Ovary (tissue), 9 donors: ENCODE results near the gene SYNE4. TPM values are rescaled to one million over a fixed set of nuclear protein-coding genes. Genes with fewer than 3 reads are reported as not detected.

Experiments
- DNase-seq, 5 donors: peaks; one replicate each; pipeline ENCODE4 v3.0.0-alpha.2; 2019 to 2020
- H3K27ac ChIP-seq, 2 donors: fragments of 200-600 bp; one replicate each; pipeline versions ENCODE4 v1.5.1 to v1.8.0; 2019 to 2022
- H3K27me3 ChIP-seq: fragments of 200-600 bp; one replicate; pipeline ENCODE4 v1.8.0; 2022
- H3K36me3 ChIP-seq: fragments of 200-600 bp; sonication (generic); one replicate; pipeline ENCODE4 v1.5.1; 2019
- H3K4me1 ChIP-seq: one replicate; pipeline ENCODE4 v1.8.1; 2013; ENCODE audit warnings: mild to moderate bottlenecking, moderate library complexity; ENCODE audit not compliant: insufficient read depth
- H3K4me3 ChIP-seq: fragments of 200-600 bp; sonication (generic); one replicate; pipeline ENCODE4 v1.5.1; 2017
- H3K9me3 ChIP-seq, 2 donors: fragments of 200-600 bp in 1 of 2; sonication (generic) in 1 of 2; one replicate each; pipeline versions ENCODE4 v1.5.1 to v1.8.1; 2013 to 2019; ENCODE audit warnings: mild to moderate bottlenecking in 1 of 2, moderate library complexity in 1 of 2
- CTCF ChIP-seq, 3 donors: fragments of 450-650 bp in 2 of 3; fragments of 200-600 bp in 1 of 3; IDR thresholded peaks; one replicate each; pipeline versions ENCODE4 v1.5.1 to v1.8.0; 2016 to 2022; ENCODE audit warnings: antibody characterized with exemption in 3 of 3, mild to moderate bottlenecking in 1 of 3
- EP300 ChIP-seq: sonication (generic); formaldehyde crosslinking; IDR thresholded peaks from one replicate; pipeline ENCODE4 v1.6.1; 2017; ENCODE audit warnings: antibody characterized with exemption
- POLR2A ChIP-seq: fragments of 450-650 bp; IDR thresholded peaks from one replicate; pipeline ENCODE4 v1.6.1; 2017; ENCODE audit warnings: antibody characterized with exemption, mild to moderate bottlenecking, moderate library complexity
- whole genome bisulfite sequencing, 3 donors: extraction: QIAGEN DNeasy Blood & Tissue Kit in 1 of 3; methylation state at CpG; one replicate each; pipeline versions ENCODE4 v1.1.5 to v1.1.7; 2013 to 2017; 5-methylcytosine and 5-hydroxymethylcytosine counted together
- intact Hi-C, 4 donors: fragments of 100-400 bp; cut with DNase I; formaldehyde crosslinking; loops; one replicate each; pipeline versions ENCODE4 v1.11.0 to v1.15.1; 2022 to 2023
- polyA plus RNA-seq, 2 donors: library from polyadenylated mRNA; stranded (reverse); fragments of 200-250 nt in 1 of 2; fragments of 350-450 nt in 1 of 2; fragmentation: Illumina TruSeq in 1 of 2; extraction: RNeasy Lipid Tissue Mini Kit (QIAGEN cat#74804) in 1 of 2; gene quantifications; one replicate each; pipeline ENCODE4 v1.2.3, GENCODE V29; 2013 to 2014
- total RNA-seq, 7 donors: library from RNA; depleted of rRNA in 2 of 7; stranded (reverse); fragments of >200 nt in 2 of 7; fragmentation: NEBNext Ultra II Directional in 3 of 7; extraction: Animal tissue kit (Norgen Biotek cat#: 25700) in 3 of 7; gene quantifications; one replicate each; pipeline versions ENCODE4 v1.1.0 to v1.2.4, GENCODE V29; 2016 to 2023
- donor health status: DM: no; HTN: no; CAD: no; lungs with moderate emphysema.
- donor health status: DM: no; HTN: no; CAD: no.
- donor health status: Bipolar disorder and iron deficiency.
- donor health status: DM: yes; HTN: yes; CAD: no.
- donor health status: DM: no; HTN: no; CAD: no.
- donor health status: DM: yes; HTN: yes; CAD: no.

SYNE4 gene
- total and polyA plus RNA-seq, 9 donors: 0.37 to 2.6 (median 0.89) TPM

GRCh38 chr19:35991731-35992450, 16.7 kb downstream of the SYNE4 start:
- Histone ChIP-seq H3K27ac (no peak overlapping the region), H3K9me3 (no peaks in the 10 kb centered on the region), H3K4me3 (no peak overlapping the region), H3K36me3 (no peaks in the 10 kb centered on the region), H3K27me3 (no peaks in the 10 kb centered on the region), H3K4me1 (peaks cover 9% of the 10 kb centered on the region)
- TF ChIP-seq CTCF (IDR thresholded peaks at IDR 0.05) (no peak), EP300 (no peak), POLR2A (no peak)
- WGBS, 3 donors: 70 to 80% (median 74%) methylated on average over 7 of the region's 7 CpGs
- intact Hi-C loops: no loop called here
- no peak for DNase-seq

GRCh38 chr19:35990771-35991730, 17.6 kb downstream of the SYNE4 start:
- Histone ChIP-seq H3K4me1 (peaks cover 8% of the 10 kb centered on the region), H3K4me3 (no peak overlapping the region), H3K36me3 (no peaks in the 10 kb centered on the region), H3K27ac (no peak overlapping the region), H3K9me3 (no peaks in the 10 kb centered on the region), H3K27me3 (no peaks in the 10 kb centered on the region)
- intact Hi-C loops: no loop called here
- TF ChIP-seq EP300 (no peak), POLR2A (no peak), CTCF (IDR thresholded peaks at IDR 0.05) (no peak)
- 73 to 78% (median 77%) methylated on average over 10 of the region's 10 CpGs for WGBS, 3 donors
- DNase-seq: no peak

DNA sequence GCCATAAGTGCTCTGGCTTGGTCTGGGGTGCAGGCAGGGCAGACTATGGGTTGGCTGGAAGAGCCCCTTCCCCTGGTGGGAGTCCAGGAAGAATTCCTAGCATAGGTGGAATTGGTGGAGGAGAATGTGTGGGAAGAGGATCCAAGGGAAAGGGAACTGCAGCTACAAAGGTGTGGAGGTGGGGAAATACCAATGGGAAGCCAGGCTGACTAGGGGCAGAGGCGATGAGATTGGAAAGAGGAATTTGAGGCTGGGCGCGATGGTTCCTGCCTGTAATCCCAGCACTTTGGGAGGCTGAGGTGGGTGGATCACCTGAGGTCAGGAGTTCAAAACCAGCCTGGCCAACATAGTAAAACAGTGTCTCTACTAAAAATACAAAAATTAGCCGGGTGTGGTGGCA, 18.5 kb downstream of the SYNE4 start:
- Histone ChIP-seq H3K27me3 (no peaks in the 10 kb centered on the region), H3K36me3 (no peaks in the 10 kb centered on the region), H3K27ac (no peak overlapping the region), H3K4me3 (no peak overlapping the region), H3K4me1 (peaks cover 4% of the 10 kb centered on the region), H3K9me3 (no peaks in the 10 kb centered on the region)
- 88 to 93% (median 89%) methylated on average over 4 of the region's 4 CpGs for WGBS, 3 donors
- intact Hi-C loops: no loop called here
- TF ChIP-seq CTCF (IDR thresholded peaks at IDR 0.05) (no peak), EP300 (no peak), POLR2A (no peak)
- DNase-seq: no peak

- Histone ChIP-seq H3K4me3 (no peak overlapping the region), H3K4me1 (no peaks in the 10 kb centered on the region), H3K27me3 (no peaks in the 10 kb centered on the region), H3K36me3 (no peaks in the 10 kb centered on the region), H3K9me3 (no peaks in the 10 kb centered on the region), H3K27ac (no peak overlapping the region)
- intact Hi-C loops: no loop called here
- WGBS, 3 donors: 86 to 88% (median 87%) methylated on average over 3 of the region's 3 CpGs
- TF ChIP-seq POLR2A: no peak
- TF ChIP-seq CTCF (IDR thresholded peaks at IDR 0.05): no peak
- TF ChIP-seq EP300: no peak
- DNase-seq: no peak
These were observed 19.8 kb downstream of the SYNE4 start for GRCh38 chr19:35988824-35989223.
